ENCODE measurements around the gene PHKG2. TPM values are rescaled to one million over a fixed set of nuclear protein-coding genes. Genes with fewer than 3 reads are reported as not detected.

Gene PHKG2
- total and polyA plus RNA-seq, 2 experiments from 2014 or later, result 35.1 to 52.1 TPM

GRCh38 chr16:30740364-30741251 lies 7.6 kb upstream of the PHKG2 start:
- H3K4me3 ChIP-seq, result no peak overlapping the region
- peak overlapping the region; percentile 94 for H3K27ac ChIP-seq
- TF ChIP-seq CTCF (IDR thresholded peaks at IDR 0.05; ENCODE audit: low read depth, low read length), result no peak
- peaks cover 43% of the 10 kb centered on the region for H3K36me3 ChIP-seq
- H3K27me3 ChIP-seq, result no peaks in the 10 kb centered on the region
- DNase-seq (ENCODE audit: low read depth in 1 of 2, low spot score in 1 of 2), result peak in 1 of 2 donors; percentile 86
- no peaks in the 10 kb centered on the region for H3K9me3 ChIP-seq (ENCODE audit: low read depth)
- no peaks in the 10 kb centered on the region for H3K4me1 ChIP-seq (ENCODE audit: low read depth)

- H3K4me3 ChIP-seq, result no peak overlapping the region
- no peaks in the 10 kb centered on the region for H3K4me1 ChIP-seq (ENCODE audit: low read depth)
- DNase-seq (ENCODE audit: low read depth in 1 of 2, low spot score in 1 of 2), result peak; percentile 64 to 75
- H3K27me3 ChIP-seq, result no peaks in the 10 kb centered on the region
- H3K9me3 ChIP-seq (ENCODE audit: low read depth), result no peaks in the 10 kb centered on the region
- peaks cover 35% of the 10 kb centered on the region for H3K36me3 ChIP-seq
- TF ChIP-seq CTCF (IDR thresholded peaks at IDR 0.05; ENCODE audit: low read depth, low read length), result no peak
- H3K27ac ChIP-seq, result peak overlapping the region; percentile 94
Measured at GRCh38 chr16:30741461-30741914, 6.7 kb upstream of the PHKG2 start.

- no peak overlapping the region for H3K27ac ChIP-seq
- no peaks in the 10 kb centered on the region for H3K9me3 ChIP-seq (ENCODE audit: low read depth)
- H3K4me3 ChIP-seq, result no peak overlapping the region
- DNase-seq (ENCODE audit: low read depth in 1 of 2, low spot score in 1 of 2), result no peak
- no peaks in the 10 kb centered on the region for H3K4me1 ChIP-seq (ENCODE audit: low read depth)
- TF ChIP-seq CTCF (IDR thresholded peaks at IDR 0.05; ENCODE audit: low read depth, low read length), result no peak
- no peaks in the 10 kb centered on the region for H3K27me3 ChIP-seq
- peaks cover 19% of the 10 kb centered on the region for H3K36me3 ChIP-seq
Measured at GRCh38 chr16:30743716-30744115, 4.5 kb upstream of the PHKG2 start.

- no peaks in the 10 kb centered on the region for H3K27me3 ChIP-seq
- peaks cover 19% of the 10 kb centered on the region for H3K36me3 ChIP-seq
- no peak overlapping the region for H3K4me3 ChIP-seq
- no peaks in the 10 kb centered on the region for H3K4me1 ChIP-seq (ENCODE audit: low read depth)
- H3K9me3 ChIP-seq (ENCODE audit: low read depth), result no peaks in the 10 kb centered on the region
- no peak overlapping the region for H3K27ac ChIP-seq
- no peak for DNase-seq (ENCODE audit: low read depth in 1 of 2, low spot score in 1 of 2)
- TF ChIP-seq CTCF (IDR thresholded peaks at IDR 0.05; ENCODE audit: low read depth, low read length), result no peak
Measured at GRCh38 chr16:30744183-30744582, 4.0 kb upstream of the PHKG2 start.

GRCh38 chr16:30745082-30745481 lies 3.1 kb upstream of the PHKG2 start:
- H3K27ac ChIP-seq, result no peak overlapping the region
- H3K9me3 ChIP-seq (ENCODE audit: low read depth), result no peaks in the 10 kb centered on the region
- no peaks in the 10 kb centered on the region for H3K4me1 ChIP-seq (ENCODE audit: low read depth)
- H3K27me3 ChIP-seq, result no peaks in the 10 kb centered on the region
- peaks cover 14% of the 10 kb centered on the region for H3K36me3 ChIP-seq
- TF ChIP-seq CTCF (IDR thresholded peaks at IDR 0.05; ENCODE audit: low read depth, low read length), result no peak
- H3K4me3 ChIP-seq, result no peak overlapping the region
- no peak for DNase-seq (ENCODE audit: low read depth in 1 of 2, low spot score in 1 of 2)
